Right lung (tissue), 5 donors: ENCODE measurements around the gene WWOX. TPM values are rescaled to one million over a fixed set of nuclear protein-coding genes. Genes with fewer than 3 reads are reported as not detected.
A peak's percentile ranks its signal among the peaks of the same experiment; 100 is the strongest.
"Not testable (repeated sequence)": the region's sequence is repeated elsewhere in the genome, so short reads cannot be mapped to it uniquely, and the experiment has no call there.

Experiments
- DNase-seq, 2 donors: peaks; one replicate each; pipeline ENCODE4 v3.0.0-alpha.2; 2013
- polyA plus RNA-seq, 5 donors: library from polyadenylated mRNA; unstranded; fragments of 120-200 nt; gene quantifications; one replicate each; pipeline versions ENCODE4 v1.2.1 to v1.2.3, GENCODE V29; 2013; ENCODE audit warnings: inconsistent platforms in 1 of 5, low replicate concordance in 1 of 5; ENCODE audit not compliant: insufficient read length in 5 of 5, insufficient read depth in 1 of 5

Gene WWOX
- polyA plus RNA-seq, 5 donors, result 29.3 to 41.5 (median 32.3) TPM

DNA sequence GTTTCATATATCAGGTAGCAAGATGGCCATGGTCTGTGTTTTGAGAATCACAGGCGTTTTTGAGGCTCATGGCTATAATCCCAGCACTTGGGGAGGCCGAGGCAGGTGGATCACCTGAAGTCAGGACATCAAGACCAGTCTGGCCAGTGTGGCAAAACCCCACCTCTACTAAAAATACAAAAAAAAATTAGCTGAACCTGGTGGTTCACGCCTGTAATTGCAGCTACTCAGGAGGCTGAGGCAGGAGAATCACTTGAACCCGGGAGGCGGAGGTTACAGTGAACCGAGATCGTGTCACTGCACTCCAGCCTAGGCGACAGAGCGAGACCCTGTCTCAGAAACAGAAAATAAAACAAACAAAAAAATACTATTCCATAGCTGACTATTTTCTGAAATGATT, 415.4 kb downstream of the WWOX start:
- not testable (repeated sequence) for DNase-seq

- DNase-seq, result no peak
These were observed 416.0 kb downstream of the WWOX start for GRCh38 chr16:78515421-78515820.

DNA sequence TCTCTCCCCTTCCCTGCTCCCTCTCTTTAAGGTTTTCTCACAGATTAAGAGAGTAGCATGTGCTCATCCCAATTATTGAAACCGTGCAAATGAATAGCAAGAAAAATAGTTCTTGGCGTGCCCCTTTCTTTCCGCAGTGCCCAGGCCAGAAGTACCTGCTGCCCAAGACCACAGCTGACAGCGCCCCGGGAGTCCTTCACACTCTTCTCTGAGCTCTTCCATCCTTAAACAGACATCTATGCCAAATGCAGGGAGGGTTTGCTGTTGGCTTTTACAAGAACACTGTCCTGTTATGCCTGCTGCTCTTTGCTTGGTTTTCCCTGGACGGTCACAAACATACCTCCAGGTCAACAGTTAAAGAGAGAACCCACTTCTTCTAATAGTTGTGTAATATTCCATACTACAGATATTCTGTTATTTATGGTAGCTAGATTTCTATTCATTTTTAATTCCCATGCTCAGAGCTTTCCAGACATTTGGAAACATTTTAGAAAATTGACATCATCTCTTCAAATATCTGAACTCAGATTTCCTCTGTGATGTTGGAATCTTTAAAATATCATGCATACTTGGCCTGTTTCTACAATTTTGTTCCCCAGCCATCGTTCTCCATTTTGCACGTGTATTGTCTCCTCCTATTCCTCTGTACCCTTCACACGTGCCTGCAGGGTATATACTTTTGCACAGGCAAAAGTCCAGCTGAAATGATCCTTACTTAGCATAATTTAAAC, 416.7 kb downstream of the WWOX start:
- DNase-seq, result no peak

- DNase-seq, result peak; percentile 72 to 73
These were observed 420.4 kb downstream of the WWOX start for GRCh38 chr16:78519896-78520295.

- DNase-seq, result peak in 1 of 2 donors; percentile 32
These were observed 421.0 kb downstream of the WWOX start for GRCh38 chr16:78520470-78520869.

- no peak for DNase-seq
These were observed 422.9 kb downstream of the WWOX start for GRCh38 chr16:78522327-78522726.

GRCh38 chr16:78523212-78523985, 423.9 kb downstream of the WWOX start:
- DNase-seq, result no peak

DNA sequence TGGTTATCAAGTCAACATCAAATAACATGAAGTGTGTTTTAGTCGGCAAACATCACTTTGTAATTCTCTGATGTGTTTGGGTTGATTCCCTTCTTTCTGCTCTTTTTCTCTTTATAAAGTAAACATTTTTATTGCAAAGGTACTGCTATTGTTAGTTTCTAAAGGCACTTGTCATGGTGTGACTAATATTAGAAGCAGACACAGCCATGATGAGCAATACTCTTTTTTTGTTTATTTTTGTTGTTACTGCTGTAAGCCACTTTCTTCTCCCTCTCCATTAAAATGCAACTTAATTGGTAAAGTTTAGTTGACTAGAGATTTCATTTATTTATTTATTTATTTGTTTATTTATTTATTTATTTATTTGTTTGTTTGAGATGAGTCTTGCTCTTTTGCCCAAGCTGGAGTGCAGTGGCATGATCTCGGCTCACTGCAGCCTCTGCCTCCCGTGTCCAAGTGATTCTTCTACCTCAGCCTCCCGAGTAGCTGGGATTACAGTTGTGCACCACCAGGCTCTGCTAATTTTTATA, 424.7 kb downstream of the WWOX start:
- no peak for DNase-seq

- no peak for DNase-seq
These were observed 428.8 kb downstream of the WWOX start for GRCh38 chr16:78528265-78528664.

DNA sequence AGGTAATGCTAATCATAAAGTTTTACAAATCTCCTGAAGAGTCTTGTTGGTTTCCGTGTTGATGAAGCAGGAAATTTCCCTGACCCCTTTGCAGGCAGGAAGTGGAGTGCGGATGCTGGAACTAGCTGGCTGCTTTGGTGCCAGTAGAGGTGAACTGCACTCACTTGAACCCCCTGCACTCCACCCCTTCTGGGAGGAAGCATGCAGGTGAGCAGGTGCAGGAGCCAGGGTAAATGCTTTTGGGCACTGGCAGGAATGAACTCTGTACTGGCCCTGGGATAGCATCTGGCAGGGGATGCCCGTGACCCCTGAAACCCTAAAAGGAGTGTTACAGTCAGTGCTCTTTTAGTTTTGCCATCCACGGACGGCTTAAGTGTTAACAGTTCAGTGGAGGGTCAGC, 430.4 kb downstream of the WWOX start:
- no peak for DNase-seq

- DNase-seq, result no peak
These were observed 430.8 kb downstream of the WWOX start for GRCh38 chr16:78530283-78530682.

DNA sequence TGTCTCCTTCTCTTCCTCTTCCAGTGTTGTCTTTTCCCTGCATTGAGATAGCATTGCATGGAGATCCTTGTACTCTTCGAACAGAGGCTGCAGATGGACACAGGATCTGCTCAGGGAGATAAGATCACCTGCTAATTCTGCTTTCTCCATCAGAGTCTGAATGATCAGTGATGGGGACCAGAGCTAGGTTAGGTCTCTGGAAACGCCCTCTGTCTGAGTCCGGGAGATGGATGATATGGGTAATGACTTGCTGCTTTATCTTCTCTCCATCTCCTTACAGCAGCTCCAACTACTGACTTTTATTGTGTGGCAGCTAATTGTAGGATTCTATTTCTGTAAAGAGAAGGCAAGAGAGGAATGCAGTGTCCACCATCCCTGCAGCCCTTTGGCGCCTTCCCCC, 435.6 kb downstream of the WWOX start:
- no peak for DNase-seq

DNA sequence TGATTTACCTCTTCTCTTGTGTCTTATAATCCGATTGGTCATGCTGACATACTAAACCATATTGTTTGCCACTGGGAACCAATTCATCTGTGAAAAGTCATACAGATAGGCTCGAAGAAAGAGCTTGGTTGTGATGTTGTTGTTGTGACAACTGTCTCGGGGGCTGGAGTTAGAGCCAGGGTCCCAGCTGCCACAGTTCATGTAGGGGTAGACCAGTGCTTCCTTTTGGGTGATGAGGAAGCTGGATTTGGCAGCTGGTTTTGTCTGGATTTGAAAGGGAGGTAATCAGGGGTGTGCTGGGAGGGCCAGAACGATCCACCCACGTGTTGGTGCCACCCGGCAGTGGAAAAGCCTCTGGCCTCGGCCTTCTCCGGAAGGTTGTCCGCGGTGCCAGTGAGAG, 438.1 kb downstream of the WWOX start:
- DNase-seq, result no peak

DNA sequence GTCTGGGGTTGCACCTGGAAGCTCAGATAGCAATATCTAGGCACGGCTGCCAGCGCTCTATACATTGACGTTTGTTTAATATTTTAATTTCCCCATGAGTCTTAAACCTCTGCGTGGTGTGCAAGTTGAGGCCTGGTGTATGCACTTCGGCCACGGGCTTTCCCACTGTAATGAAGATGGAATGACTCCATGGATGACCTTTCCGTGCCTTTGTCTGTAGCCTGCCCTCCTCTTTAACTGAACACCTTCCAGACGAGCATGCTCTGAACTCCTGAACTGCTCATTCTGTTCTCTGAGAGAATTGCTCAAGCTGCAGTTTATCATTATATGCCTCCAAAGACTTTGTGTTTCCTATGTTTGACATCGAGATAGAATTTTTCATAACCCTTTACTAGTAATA, 438.8 kb downstream of the WWOX start:
- DNase-seq, result no peak

- no peak for DNase-seq
These were observed 439.5 kb downstream of the WWOX start for GRCh38 chr16:78538919-78539318.

- no peak for DNase-seq
These were observed 443.0 kb downstream of the WWOX start for GRCh38 chr16:78542419-78542818.

DNA sequence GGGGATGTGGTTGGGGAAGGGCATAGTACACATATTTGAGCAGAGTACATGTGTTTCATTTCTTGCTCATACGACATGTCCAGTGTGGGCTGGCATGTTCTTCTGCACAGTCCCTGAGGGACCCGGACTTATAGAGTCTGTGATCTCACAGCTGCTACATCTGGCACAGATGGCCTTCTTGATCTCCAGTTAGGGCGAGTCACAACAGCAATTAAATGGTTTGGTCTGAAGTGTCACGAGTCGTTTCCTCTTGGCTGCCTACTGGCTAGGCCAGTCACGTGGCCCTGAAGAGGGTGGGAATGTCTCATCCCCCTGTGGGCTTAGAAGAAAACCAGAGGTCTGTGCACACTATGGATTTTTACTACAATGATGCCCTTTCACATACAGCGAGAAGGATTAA, 443.6 kb downstream of the WWOX start:
- no peak for DNase-seq

DNA sequence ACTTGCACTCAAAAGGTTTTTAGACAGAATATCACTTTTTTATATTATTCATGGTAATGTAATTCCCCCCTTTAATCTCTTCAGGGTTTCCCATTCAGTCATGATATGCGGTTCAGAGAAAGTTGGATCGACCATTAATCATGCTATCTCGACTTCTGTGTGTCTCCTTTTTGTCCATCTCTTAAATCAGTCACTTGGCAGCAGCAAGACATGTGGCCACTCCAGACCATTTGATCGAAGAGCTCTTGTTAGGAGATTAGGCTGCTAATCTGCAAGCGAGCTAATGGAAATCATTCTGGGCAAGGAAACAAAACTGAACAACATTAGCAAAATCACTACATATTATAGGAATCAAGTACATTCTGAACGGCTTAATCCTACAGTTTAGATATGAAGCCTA, 449.9 kb downstream of the WWOX start:
- no peak for DNase-seq

DNA sequence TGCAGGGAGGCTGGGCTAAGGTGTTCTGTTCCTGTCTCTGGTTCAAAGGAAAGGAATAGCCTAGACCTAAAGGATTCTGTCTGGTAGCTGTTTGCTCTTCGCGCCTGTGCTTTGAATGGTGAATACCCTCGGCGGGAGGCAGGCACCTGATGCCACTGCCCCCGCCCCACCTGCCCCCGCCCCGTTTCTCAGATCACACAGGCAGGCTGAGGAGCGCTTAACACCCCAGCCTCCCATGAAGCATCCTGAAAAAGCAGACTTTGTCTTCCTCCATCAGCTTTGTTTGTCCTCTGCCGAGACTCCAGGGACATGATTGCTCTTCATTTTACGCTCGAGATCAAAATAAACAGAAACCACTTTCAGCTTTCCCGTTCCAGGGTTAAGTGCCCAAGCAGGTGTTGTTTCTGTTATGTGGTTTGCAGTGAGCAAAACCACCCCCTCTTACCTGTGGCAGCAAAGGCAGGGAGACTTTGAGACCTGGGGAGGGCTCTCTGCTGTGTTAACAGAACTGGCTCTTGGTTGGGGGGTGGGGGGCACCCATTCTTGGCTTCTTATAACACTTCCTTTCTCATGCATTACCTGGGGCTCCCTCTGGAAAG, 452.1 kb downstream of the WWOX start:
- DNase-seq, result no peak

- DNase-seq, result no peak
These were observed 452.7 kb downstream of the WWOX start for GRCh38 chr16:78552106-78552675.

DNA sequence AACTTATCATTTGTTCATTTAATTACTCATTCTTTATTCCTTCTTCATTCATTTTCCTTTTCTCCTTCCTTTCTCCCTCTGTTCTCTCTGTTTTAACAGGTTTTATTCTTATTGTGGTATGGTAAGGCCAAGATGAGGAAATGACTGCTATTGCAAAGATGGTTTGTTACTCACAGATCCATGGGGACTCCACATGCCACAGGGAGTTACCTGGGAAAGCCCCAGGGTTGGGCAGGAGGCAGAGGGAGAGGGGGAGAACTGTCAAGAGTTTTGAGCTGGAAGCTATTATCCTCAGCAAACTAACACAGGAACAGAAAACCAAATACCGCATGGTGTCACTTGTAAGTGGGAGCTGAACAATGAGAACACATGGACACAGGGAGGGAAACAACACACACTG, 453.3 kb downstream of the WWOX start:
- no peak for DNase-seq

- no peak for DNase-seq
These were observed 454.0 kb downstream of the WWOX start for GRCh38 chr16:78553268-78554039.
